Trophoblast cell (in vitro differentiated cells and primary cell): ENCODE data around the gene MAP3K2.

Experiments
- DNase-seq, 2 donors: peaks; one replicate each; pipeline ENCODE4 v3.0.0-alpha.2; 2016
- H2AFZ ChIP-seq: 2 replicates; pipeline ENCODE4 v1.6.1; 2013; ENCODE audit warnings: low read length, moderate library complexity, mild to moderate bottlenecking; ENCODE audit not compliant: insufficient read depth, poor library complexity
- H2AK5ac ChIP-seq: 2 replicates; pipeline ENCODE4 v1.6.1; 2013; ENCODE audit warnings: mild to moderate bottlenecking, low read length
- H2BK120ac ChIP-seq: 2 replicates; pipeline ENCODE4 v1.6.1; 2013; ENCODE audit warnings: low read length, mild to moderate bottlenecking, moderate library complexity; ENCODE audit not compliant: insufficient read depth, poor library complexity
- H2BK12ac ChIP-seq: 2 replicates; pipeline ENCODE4 v1.6.1; 2013; ENCODE audit warnings: mild to moderate bottlenecking, low read length, moderate library complexity
- H2BK5ac ChIP-seq: 2 replicates; pipeline ENCODE4 v1.6.1; 2013; ENCODE audit warnings: low read length, low read depth, moderate library complexity, mild to moderate bottlenecking; ENCODE audit not compliant: poor library complexity
- H3K14ac ChIP-seq: 2 replicates; pipeline ENCODE4 v1.6.1; 2013; ENCODE audit warnings: mild to moderate bottlenecking, low read length
- H3K18ac ChIP-seq: 2 replicates; pipeline ENCODE4 v1.6.1; 2013; ENCODE audit warnings: mild to moderate bottlenecking, low read length
- H3K23ac ChIP-seq: 2 replicates; pipeline ENCODE4 v1.6.1; 2013; ENCODE audit warnings: low read length
- H3K27ac ChIP-seq: 2 replicates; pipeline ENCODE4 v1.5.1; 2013; ENCODE audit warnings: low read depth, mild to moderate bottlenecking, inconsistent platforms, low read length, moderate library complexity
- H3K27me3 ChIP-seq: 2 replicates; pipeline ENCODE4 v1.6.1; 2013; ENCODE audit warnings: inconsistent platforms, mild to moderate bottlenecking, low read length, moderate library complexity; ENCODE audit not compliant: insufficient read depth
- H3K36me3 ChIP-seq, 2 experiments: 1 replicate in 1 of 2; 2 replicates in 1 of 2; pipeline ENCODE4 v1.6.1; 2013; ENCODE audit warnings: low read length in 2 of 2, mild to moderate bottlenecking in 2 of 2, moderate library complexity in 1 of 2; ENCODE audit not compliant: insufficient read depth in 2 of 2, control insufficient read depth in 1 of 2
- H3K4ac ChIP-seq: 2 replicates; pipeline ENCODE4 v1.6.1; 2013; ENCODE audit warnings: low read depth, mild to moderate bottlenecking, low read length, moderate library complexity
- H3K4me1 ChIP-seq, 2 experiments: 1 replicate in 1 of 2; 2 replicates in 1 of 2; pipeline ENCODE4 v1.6.1; 2013; ENCODE audit warnings: low read length in 2 of 2, mild to moderate bottlenecking in 2 of 2, moderate library complexity in 1 of 2; ENCODE audit not compliant: insufficient read depth in 2 of 2, control insufficient read depth in 1 of 2
- H3K4me2 ChIP-seq: 2 replicates; pipeline ENCODE4 v1.6.1; 2013; ENCODE audit warnings: inconsistent platforms, mild to moderate bottlenecking, low read length, moderate library complexity
- H3K4me3 ChIP-seq: 2 replicates; pipeline ENCODE4 v1.5.1; 2013; ENCODE audit warnings: mild to moderate bottlenecking, low read depth, low read length, inconsistent platforms
- H3K79me1 ChIP-seq: one replicate; pipeline ENCODE4 v1.6.1; 2013; ENCODE audit warnings: low read length
- H3K79me2 ChIP-seq: 2 replicates; pipeline ENCODE4 v1.6.1; 2013; ENCODE audit warnings: low read length, mild to moderate bottlenecking; ENCODE audit not compliant: control insufficient read depth, insufficient read depth, poor library complexity
- H3K9ac ChIP-seq: 2 replicates; pipeline ENCODE4 v1.6.1; 2013; ENCODE audit warnings: mild to moderate bottlenecking, low read length
- H3K9me3 ChIP-seq: 2 replicates; pipeline ENCODE4 v1.6.1; 2013; ENCODE audit warnings: low read depth, mild to moderate bottlenecking, control low read depth, inconsistent platforms, low read length; ENCODE audit not compliant: insufficient read depth
- H4K12ac ChIP-seq: 2 replicates; pipeline ENCODE4 v1.6.1; 2013; ENCODE audit warnings: low read depth, mild to moderate bottlenecking, low read length, moderate library complexity
- H4K8ac ChIP-seq: 2 replicates; pipeline ENCODE4 v1.6.1; 2013; ENCODE audit warnings: low read depth, mild to moderate bottlenecking, low read length, moderate library complexity
- H4K91ac ChIP-seq: one replicate; pipeline ENCODE4 v1.6.1; 2013; ENCODE audit warnings: low read depth, mild to moderate bottlenecking, low read length, moderate library complexity
- WGBS: extraction: QIAGEN DNeasy Blood & Tissue Kit; methylation state at CpG from one replicate; pipeline ENCODE4 v1.1.7; 2013; ENCODE audit warnings: missing lambda C conversion rate; ENCODE audit not compliant: insufficient read length, insufficient coverage; ENCODE audit errors: extremely low coverage; 5-methylcytosine and 5-hydroxymethylcytosine counted together

The MAP3K2 gene

DNA sequence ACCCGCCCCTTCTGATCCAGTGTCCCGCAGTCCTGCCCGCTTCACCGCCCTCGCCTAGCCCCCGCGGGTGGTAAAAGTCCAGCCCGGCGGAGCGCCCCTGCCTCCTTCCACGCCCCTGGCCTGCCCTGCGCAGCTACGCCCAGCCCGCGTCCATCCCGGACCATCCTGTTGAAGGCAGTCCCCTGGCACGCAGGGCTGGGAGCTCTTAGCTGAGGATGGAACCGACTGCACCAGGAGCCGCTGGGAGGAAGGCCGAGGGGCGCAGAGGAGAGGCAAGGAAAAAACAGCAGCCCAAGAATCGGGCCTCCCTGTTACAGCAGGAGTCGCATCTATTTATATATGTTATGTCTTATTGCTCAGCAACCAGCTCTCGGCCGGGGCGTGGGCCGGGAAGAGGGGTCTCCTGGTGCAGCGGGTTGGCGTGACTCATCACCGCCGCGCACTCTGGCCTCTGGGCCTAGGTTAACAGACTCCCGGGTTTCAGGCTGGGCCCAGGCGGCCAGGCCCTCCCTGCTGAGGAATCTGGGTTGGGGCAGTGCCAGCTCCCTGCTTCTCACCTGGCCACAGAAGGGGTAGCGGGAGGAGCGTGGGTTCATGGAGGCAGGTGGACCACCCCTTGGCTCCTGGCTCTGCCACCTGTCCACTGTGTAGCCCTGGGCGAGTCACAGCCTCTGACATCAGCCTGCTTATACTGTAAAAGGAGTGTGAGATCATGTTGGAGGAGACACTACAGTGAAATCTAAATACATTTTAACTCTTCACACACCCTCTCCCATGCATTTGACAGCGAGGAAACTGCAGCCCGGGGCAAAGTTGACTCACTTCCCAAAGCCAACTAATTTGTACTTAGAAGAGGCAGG, 13.4 kb upstream of the MAP3K2 start:
- Histone ChIP-seq H4K8ac (peak overlapping the region; percentile 30), H3K4ac (no peak overlapping the region), H2BK12ac (peak overlapping the region; percentile 41), H3K36me3 (no peaks in the 10 kb centered on the region), H3K4me3 (no peak overlapping the region), H2BK120ac (peak overlapping the region; percentile 29), H3K23ac (no peak overlapping the region), H3K18ac (peak overlapping the region; percentile 14), H3K79me2 (no peaks in the 10 kb centered on the region), H3K4me1 (peaks cover 36 to 37% of the 10 kb centered on the region in 2 experiments), H3K9ac (no peak overlapping the region), H3K9me3 (no peaks in the 10 kb centered on the region), H4K91ac (peak overlapping the region; percentile 28), H3K27me3 (no peaks in the 10 kb centered on the region), H3K79me1 (peaks cover 17% of the 10 kb centered on the region), H2AK5ac (peak overlapping the region; percentile 27), H2BK5ac (no peak overlapping the region), H3K27ac (peak overlapping the region; percentile 7), H4K12ac (no peak overlapping the region), H2AFZ (no peak overlapping the region), H3K4me2 (no peak overlapping the region), H3K14ac (peak overlapping the region; percentile 33)
- no CpG with 5 or more reads among the region's 39 CpGs for WGBS
- DNase-seq, result peak; percentile 69 to 75

GRCh38 chr2:127400533-127400896, 12.7 kb upstream of the MAP3K2 start:
- H3K27me3 ChIP-seq, result no peaks in the 10 kb centered on the region
- H2BK5ac ChIP-seq, result no peak overlapping the region
- H4K8ac ChIP-seq, result no peak overlapping the region
- H3K9me3 ChIP-seq, result no peaks in the 10 kb centered on the region
- peak overlapping the region; percentile 44 for H2AK5ac ChIP-seq
- H4K12ac ChIP-seq, result no peak overlapping the region
- no peak overlapping the region for H3K9ac ChIP-seq
- peak overlapping the region; percentile 1 for H2BK12ac ChIP-seq
- no peak overlapping the region for H3K27ac ChIP-seq
- H3K4me1 ChIP-seq, result peaks cover 36 to 37% of the 10 kb centered on the region in 2 experiments
- no peak overlapping the region for H3K4ac ChIP-seq
- H3K79me2 ChIP-seq, result no peaks in the 10 kb centered on the region
- peaks cover 17% of the 10 kb centered on the region for H3K79me1 ChIP-seq
- no peak overlapping the region for H3K18ac ChIP-seq
- DNase-seq, result no peak
- no peak overlapping the region for H3K4me3 ChIP-seq
- peak overlapping the region; percentile 28 for H4K91ac ChIP-seq
- H3K14ac ChIP-seq, result peak overlapping the region; percentile 0
- no peak overlapping the region for H3K4me2 ChIP-seq
- peak overlapping the region; percentile 0 for H2BK120ac ChIP-seq
- WGBS, result no CpG with 5 or more reads among the region's 9 CpGs
- H3K36me3 ChIP-seq, result no peaks in the 10 kb centered on the region
- no peak overlapping the region for H2AFZ ChIP-seq
- no peak overlapping the region for H3K23ac ChIP-seq

DNA sequence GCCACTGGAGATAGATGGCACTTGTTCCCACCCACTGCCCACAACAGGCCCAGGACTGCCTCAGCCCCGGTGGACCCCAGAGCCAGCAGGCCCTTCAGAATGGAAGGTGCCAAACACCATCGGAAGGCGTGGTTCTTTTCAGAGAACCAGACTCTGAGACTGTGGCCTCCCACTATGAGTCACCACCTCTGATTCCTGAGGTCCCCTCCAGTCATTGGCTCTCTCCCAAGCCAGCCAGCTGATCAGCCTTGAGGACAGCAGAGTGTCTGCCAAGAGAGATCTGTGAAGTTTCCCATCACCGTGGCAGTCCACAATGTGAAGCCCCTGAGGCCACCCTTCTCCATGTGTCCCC, 10.4 kb upstream of the MAP3K2 start:
- Histone ChIP-seq H2AK5ac (peak overlapping the region; percentile 33), H3K9ac (no peak overlapping the region), H4K91ac (peak overlapping the region; percentile 52), H3K4me3 (no peak overlapping the region), H3K79me2 (no peaks in the 10 kb centered on the region), H2BK120ac (peak overlapping the region; percentile 40), H2BK5ac (peak overlapping the region; percentile 4), H3K27me3 (no peaks in the 10 kb centered on the region), H3K79me1 (peaks cover 17% of the 10 kb centered on the region), H3K27ac (no peak overlapping the region), H3K36me3 (no peaks in the 10 kb centered on the region), H3K4me2 (no peak overlapping the region), H3K4me1 (peaks cover 32 to 34% of the 10 kb centered on the region in 2 experiments), H3K18ac (peak overlapping the region; percentile 23), H2AFZ (peak overlapping the region; percentile 2), H3K23ac (no peak overlapping the region), H4K12ac (no peak overlapping the region), H3K4ac (no peak overlapping the region), H3K14ac (peak overlapping the region; percentile 42), H2BK12ac (peak overlapping the region; percentile 40), H4K8ac (peak overlapping the region; percentile 33), H3K9me3 (peaks cover 3% of the 10 kb centered on the region)
- WGBS, result no CpG with 5 or more reads among the region's 4 CpGs
- DNase-seq, result peak; percentile 59 to 61

- peak overlapping the region; percentile 52 for H4K91ac ChIP-seq
- peak overlapping the region; percentile 40 for H2BK120ac ChIP-seq
- WGBS, result no CpG with 5 or more reads among the region's 9 CpGs
- no peak overlapping the region for H3K23ac ChIP-seq
- peaks cover 17% of the 10 kb centered on the region for H3K79me1 ChIP-seq
- H3K79me2 ChIP-seq, result no peaks in the 10 kb centered on the region
- peaks cover 3% of the 10 kb centered on the region for H3K9me3 ChIP-seq
- no peak for DNase-seq
- H3K27me3 ChIP-seq, result no peaks in the 10 kb centered on the region
- no peak overlapping the region for H3K27ac ChIP-seq
- H4K8ac ChIP-seq, result peak overlapping the region; percentile 33
- no peaks in the 10 kb centered on the region for H3K36me3 ChIP-seq
- H3K4ac ChIP-seq, result no peak overlapping the region
- peak overlapping the region; percentile 42 for H3K14ac ChIP-seq
- H3K4me1 ChIP-seq, result peaks cover 32 to 34% of the 10 kb centered on the region in 2 experiments
- no peak overlapping the region for H3K9ac ChIP-seq
- H4K12ac ChIP-seq, result no peak overlapping the region
- peak overlapping the region; percentile 23 for H3K18ac ChIP-seq
- peak overlapping the region; percentile 40 for H2BK12ac ChIP-seq
- H2AFZ ChIP-seq, result peak overlapping the region; percentile 2
- H2BK5ac ChIP-seq, result peak overlapping the region; percentile 4
- H3K4me2 ChIP-seq, result no peak overlapping the region
- H3K4me3 ChIP-seq, result no peak overlapping the region
- H2AK5ac ChIP-seq, result peak overlapping the region; percentile 33
Measured at GRCh38 chr2:127397568-127398238, 9.9 kb upstream of the MAP3K2 start.
